Measurements from ENCODE around the gene TBC1D9B.

Gene TBC1D9B

DNA sequence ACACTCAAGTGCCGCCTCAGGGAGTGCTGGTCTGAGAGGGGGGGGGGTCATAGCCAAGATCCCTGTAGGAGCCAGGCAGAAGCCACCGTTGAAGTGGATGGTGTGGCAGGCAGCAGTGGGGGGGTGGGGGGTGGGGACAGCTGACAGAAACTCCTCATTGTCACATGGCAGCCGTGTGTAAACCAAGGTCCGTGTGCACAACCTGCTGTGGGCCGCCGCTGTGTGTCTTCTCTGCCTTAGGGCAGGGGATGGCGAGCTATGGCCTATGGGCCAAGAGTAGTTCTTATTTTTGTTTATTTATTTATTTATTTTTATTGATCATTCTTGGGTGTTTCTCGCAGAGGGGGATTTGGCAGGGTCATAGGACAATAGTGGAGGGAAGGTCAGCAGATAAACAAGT, 73.6 kb downstream of the TBC1D9B start:
- no peak for DNase-seq (ENCODE audit: low read depth)
- H3K4me3 ChIP-seq (replicated peaks; ENCODE audit: low read depth, low read length): no peak overlapping the region
- TF ChIP-seq, protein P1, sequence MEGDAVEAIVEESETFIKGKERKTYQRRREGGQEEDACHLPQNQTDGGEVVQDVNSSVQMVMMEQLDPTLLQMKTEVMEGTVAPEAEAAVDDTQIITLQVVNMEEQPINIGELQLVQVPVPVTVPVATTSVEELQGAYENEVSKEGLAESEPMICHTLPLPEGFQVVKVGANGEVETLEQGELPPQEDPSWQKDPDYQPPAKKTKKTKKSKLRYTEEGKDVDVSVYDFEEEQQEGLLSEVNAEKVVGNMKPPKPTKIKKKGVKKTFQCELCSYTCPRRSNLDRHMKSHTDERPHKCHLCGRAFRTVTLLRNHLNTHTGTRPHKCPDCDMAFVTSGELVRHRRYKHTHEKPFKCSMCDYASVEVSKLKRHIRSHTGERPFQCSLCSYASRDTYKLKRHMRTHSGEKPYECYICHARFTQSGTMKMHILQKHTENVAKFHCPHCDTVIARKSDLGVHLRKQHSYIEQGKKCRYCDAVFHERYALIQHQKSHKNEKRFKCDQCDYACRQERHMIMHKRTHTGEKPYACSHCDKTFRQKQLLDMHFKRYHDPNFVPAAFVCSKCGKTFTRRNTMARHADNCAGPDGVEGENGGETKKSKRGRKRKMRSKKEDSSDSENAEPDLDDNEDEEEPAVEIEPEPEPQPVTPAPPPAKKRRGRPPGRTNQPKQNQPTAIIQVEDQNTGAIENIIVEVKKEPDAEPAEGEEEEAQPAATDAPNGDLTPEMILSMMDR (IDR thresholded peaks at IDR 0.05; ENCODE audit: low read length, missing control alignments): no peak

DNA sequence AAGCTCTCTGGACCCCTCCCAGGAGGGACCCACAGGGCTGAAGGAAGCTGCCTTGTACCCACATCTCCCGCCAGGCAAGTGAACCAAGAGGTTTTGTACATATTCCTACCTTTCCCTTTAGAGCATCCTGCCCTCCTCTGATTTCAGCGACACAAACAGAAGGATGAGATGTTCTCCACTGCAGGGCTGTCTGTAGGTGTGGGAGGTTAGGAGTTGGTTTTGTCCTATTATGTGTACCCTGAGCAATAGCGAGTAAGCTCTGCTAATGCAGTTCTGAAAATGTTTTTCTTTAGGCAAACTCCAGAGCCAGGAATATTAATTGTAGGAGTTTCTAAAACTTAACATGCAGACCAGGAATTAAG, 74.0 kb downstream of the TBC1D9B start:
- TF ChIP-seq, protein P1 (IDR thresholded peaks at IDR 0.05; ENCODE audit: low read length, missing control alignments): no peak
- H3K4me3 ChIP-seq (replicated peaks; ENCODE audit: low read depth, low read length): no peak overlapping the region
- no peak for DNase-seq (ENCODE audit: low read depth)

DNA sequence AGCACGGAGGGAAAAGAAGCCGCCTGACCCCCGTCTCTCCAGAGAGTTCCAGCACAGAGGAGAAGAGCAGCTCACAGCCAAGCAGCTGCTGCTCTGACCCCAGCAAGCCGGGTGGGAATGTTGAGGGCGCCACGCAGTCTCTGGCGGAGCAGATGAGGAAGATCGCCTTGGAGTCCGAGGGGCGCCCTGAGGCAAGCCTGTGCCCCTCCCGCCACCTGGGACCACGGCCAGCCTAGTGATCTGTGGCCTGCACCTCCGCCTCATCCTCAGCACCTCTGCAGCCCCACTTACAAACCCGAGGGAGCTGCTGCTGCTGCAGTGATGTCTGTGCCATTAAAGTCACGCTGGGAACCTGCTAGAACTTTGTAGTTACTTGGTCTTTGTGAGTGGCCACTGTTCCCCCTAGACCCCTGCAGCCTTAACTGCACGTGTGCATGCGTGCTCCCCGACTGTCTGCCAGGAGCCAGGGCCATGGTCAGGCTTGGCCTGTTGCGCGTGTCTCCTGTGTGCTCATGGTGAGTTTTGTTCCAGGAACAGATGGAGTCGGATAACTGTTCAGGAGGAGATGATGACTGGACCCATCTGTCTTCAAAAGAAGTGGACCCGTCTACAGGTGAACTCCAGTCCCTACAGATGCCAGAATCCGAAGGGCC, 74.5 kb downstream of the TBC1D9B start:
- H3K4me3 ChIP-seq (replicated peaks; ENCODE audit: low read depth, low read length): no peak overlapping the region
- TF ChIP-seq, protein P1 (IDR thresholded peaks at IDR 0.05; ENCODE audit: low read length, missing control alignments): no peak
- no peak for DNase-seq (ENCODE audit: low read depth)

DNA sequence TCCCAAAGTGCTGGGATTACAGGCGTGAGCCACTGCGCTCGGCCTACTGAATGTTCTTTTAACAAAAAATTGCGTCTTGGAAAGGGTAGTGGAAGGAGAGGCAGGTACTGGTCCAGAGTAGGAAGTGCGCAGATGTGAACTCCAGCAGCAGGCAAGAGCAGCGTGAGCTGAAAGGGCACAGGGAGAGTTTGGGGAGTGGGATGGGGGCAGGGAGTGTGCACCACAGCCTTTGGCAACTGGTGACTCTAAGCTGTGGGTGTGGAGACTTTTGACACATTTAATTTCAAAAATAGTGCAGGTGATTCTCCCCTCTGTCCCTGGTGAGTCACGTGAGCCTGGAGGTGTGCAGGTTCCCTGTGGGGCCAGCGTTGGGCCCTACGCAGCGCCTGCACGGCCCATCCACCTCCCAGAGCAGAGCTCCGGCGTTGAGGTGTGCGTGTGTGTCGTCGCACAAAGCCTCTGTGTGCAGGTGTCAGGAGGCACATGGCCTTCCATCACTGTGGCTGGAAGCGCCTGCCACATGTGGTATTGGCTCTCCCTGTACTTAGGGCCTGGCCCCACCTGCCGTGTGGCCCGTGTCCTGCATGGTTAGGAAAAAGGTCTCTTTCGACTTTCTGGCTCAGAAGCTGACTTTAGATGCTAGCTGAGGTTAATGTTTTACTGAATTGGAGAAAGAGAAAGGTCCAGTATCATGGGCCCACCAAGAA, 75.5 kb downstream of the TBC1D9B start:
- DNase-seq (ENCODE audit: low read depth): no peak

DNA sequence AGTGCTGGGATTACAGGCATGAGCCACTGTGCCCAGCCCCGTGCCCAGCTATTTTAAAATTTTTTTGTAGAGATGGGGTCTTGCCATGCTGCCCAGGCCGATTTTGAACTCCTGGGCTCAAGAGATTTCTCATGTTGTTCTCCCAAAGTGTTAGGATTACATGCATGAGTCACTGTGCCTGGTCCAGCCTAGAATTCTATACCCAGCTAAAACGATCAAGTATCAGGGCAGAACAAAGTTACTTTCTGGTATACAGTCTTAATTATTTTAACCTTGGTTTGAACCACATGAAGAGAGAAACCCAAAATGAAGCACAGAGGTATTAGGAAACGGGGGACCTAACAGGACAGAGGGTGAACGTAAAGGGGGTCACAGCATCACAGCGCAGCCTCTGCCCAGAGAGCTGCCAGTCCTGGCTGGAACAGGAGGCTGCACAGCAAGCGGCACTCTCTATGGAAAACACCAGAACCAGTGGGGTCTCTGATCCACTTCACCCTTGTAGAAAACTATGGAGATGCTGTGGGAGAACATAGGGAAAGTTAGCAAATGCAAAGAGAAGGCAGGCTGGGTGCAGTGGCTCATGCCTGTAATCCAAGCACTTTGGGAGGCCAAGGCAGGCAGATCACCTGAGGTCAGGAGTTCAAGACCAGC, 76.8 kb downstream of the TBC1D9B start:
- no peak for DNase-seq (ENCODE audit: low read depth)
- TF ChIP-seq, protein P1 (IDR thresholded peaks at IDR 0.05; ENCODE audit: low read length, missing control alignments): no peak
- no peak overlapping the region for H3K4me3 ChIP-seq (replicated peaks; ENCODE audit: low read depth, low read length)

More for the DNA sequence above, 75.5 kb downstream of the TBC1D9B start:
- TF ChIP-seq, protein P1 (IDR thresholded peaks at IDR 0.05; ENCODE audit: low read length, missing control alignments): no peak
- H3K4me3 ChIP-seq (replicated peaks; ENCODE audit: low read depth, low read length): no peak overlapping the region

DNA sequence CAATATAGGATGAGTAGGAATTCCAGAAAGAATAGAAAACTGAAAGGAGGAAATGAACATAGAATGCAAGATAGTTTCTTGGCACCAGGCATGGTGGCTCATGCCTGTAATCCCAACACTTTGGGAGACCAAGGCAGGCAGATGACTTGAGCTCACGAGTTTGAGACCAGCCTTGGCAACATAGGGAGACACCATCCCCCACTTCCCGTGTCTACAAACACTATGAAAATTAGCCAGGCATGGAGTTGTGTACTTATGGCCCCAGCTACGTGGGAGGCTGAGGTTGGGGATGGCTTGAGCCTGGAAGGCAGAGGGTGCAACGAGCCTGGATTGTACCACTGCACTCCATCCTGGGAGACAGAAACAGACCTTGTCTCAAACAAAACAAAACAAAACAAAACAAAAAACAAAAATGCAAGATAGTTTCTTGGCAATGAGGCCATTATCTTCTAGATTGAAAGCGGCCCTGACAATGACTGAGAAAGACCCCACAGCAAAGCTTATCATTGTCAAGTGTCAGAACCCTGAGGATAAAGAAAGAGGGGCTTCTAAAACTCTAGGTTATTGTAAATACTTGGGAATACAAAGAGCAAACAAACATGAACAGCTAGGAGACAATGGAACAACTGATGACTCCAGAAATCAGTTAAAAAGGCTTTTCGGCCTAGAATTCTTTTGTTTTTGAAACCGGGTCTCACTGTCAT, 77.8 kb downstream of the TBC1D9B start:
- no peak for DNase-seq (ENCODE audit: low read depth)
- TF ChIP-seq, protein P1 (IDR thresholded peaks at IDR 0.05; ENCODE audit: low read length, missing control alignments): no peak
- H3K4me3 ChIP-seq (replicated peaks; ENCODE audit: low read depth, low read length): no peak overlapping the region
